ENCODE measurements around the gene TSPAN19.

TSPAN19 gene

GRCh38 chr12:85060916-85061315 is 24.8 kb upstream of the TSPAN19 start:
- Mint-ChIP-seq H3K4me1 (no peaks in the 10 kb centered on the region), H3K36me3 (ENCODE audit: low read depth) (no peaks in the 10 kb centered on the region), H3K9me3 (no peaks in the 10 kb centered on the region), H3K4me3 (no peak overlapping the region), H3K27me3 (ENCODE audit: low read depth, poor library complexity) (peaks cover 9% of the 10 kb centered on the region), H3K27ac (no peak overlapping the region)
- TF ChIP-seq, protein P1, sequence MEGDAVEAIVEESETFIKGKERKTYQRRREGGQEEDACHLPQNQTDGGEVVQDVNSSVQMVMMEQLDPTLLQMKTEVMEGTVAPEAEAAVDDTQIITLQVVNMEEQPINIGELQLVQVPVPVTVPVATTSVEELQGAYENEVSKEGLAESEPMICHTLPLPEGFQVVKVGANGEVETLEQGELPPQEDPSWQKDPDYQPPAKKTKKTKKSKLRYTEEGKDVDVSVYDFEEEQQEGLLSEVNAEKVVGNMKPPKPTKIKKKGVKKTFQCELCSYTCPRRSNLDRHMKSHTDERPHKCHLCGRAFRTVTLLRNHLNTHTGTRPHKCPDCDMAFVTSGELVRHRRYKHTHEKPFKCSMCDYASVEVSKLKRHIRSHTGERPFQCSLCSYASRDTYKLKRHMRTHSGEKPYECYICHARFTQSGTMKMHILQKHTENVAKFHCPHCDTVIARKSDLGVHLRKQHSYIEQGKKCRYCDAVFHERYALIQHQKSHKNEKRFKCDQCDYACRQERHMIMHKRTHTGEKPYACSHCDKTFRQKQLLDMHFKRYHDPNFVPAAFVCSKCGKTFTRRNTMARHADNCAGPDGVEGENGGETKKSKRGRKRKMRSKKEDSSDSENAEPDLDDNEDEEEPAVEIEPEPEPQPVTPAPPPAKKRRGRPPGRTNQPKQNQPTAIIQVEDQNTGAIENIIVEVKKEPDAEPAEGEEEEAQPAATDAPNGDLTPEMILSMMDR (IDR thresholded peaks at IDR 0.05) = no peak
- no peak for DNase-seq

DNA sequence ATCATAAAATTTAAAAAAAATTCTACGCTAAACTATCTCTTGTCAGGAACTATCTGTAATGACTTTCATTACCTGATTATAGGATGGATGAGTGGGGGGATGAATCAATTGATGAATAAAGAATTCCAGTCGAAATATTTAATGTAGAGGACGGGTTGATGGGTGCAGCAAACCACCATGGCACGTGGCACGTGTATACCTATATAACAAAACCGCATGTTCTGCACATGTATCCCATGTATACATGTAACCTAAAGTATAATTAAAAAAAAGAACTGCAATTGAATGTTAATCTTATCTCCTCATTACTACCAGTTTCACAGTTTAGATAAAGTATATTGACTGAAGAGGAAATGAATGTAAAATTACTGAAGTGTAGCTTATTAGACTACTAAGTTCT is 23.5 kb upstream of the TSPAN19 start:
- TF ChIP-seq, protein P1 (IDR thresholded peaks at IDR 0.05) = no peak
- H3K4me1 Mint-ChIP-seq = no peaks in the 10 kb centered on the region
- no peaks in the 10 kb centered on the region for H3K36me3 Mint-ChIP-seq (ENCODE audit: low read depth)
- H3K27ac Mint-ChIP-seq = no peak overlapping the region
- peaks cover 6% of the 10 kb centered on the region for H3K27me3 Mint-ChIP-seq (ENCODE audit: low read depth, poor library complexity)
- no peaks in the 10 kb centered on the region for H3K9me3 Mint-ChIP-seq
- DNase-seq = no peak
- no peak overlapping the region for H3K4me3 Mint-ChIP-seq

DNA sequence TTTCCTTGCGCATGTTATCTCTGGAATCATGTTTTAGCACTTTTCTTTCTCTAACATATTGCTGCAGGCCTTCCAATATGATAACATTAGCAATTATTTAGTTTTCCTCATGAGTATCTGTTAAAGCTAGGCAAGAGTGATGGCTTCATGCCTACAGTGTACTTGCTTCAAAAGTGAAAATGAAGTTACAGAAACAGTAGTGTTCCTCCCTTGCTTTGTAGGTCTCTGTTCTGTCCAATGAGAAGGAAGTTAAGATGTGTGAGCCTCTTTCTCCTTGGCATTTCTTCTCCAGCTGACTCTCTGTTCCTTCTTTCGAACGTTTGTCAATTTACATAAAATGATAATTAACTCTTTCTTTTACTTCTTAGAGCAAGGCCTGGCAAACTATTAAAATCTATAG is 22.3 kb upstream of the TSPAN19 start:
- TF ChIP-seq, protein P1 (IDR thresholded peaks at IDR 0.05) = no peak
- no peak for DNase-seq
- Mint-ChIP-seq H3K27ac (no peak overlapping the region), H3K9me3 (no peaks in the 10 kb centered on the region), H3K4me3 (no peak overlapping the region), H3K4me1 (no peaks in the 10 kb centered on the region), H3K27me3 (ENCODE audit: low read depth, poor library complexity) (peaks cover 6% of the 10 kb centered on the region), H3K36me3 (ENCODE audit: low read depth) (no peaks in the 10 kb centered on the region)

GRCh38 chr12:85057370-85057963 is 21.4 kb upstream of the TSPAN19 start:
- H3K27ac Mint-ChIP-seq = no peak overlapping the region
- H3K36me3 Mint-ChIP-seq (ENCODE audit: low read depth) = no peaks in the 10 kb centered on the region
- H3K27me3 Mint-ChIP-seq (ENCODE audit: low read depth, poor library complexity) = peaks cover 6% of the 10 kb centered on the region
- no peak overlapping the region for H3K4me3 Mint-ChIP-seq
- no peaks in the 10 kb centered on the region for H3K4me1 Mint-ChIP-seq
- peak; percentile 57 for DNase-seq
- TF ChIP-seq, protein P1 (IDR thresholded peaks at IDR 0.05) = peak; percentile 77
- H3K9me3 Mint-ChIP-seq = no peaks in the 10 kb centered on the region

- Mint-ChIP-seq H3K4me1 (no peaks in the 10 kb centered on the region), H3K27ac (no peak overlapping the region), H3K4me3 (no peak overlapping the region), H3K9me3 (no peaks in the 10 kb centered on the region), H3K27me3 (ENCODE audit: low read depth, poor library complexity) (no peaks in the 10 kb centered on the region), H3K36me3 (ENCODE audit: low read depth) (peaks cover 5% of the 10 kb centered on the region)
- TF ChIP-seq, protein P1 (IDR thresholded peaks at IDR 0.05) = no peak
- no peak for DNase-seq
Observed at GRCh38 chr12:85043829-85044228, 7.8 kb upstream of the TSPAN19 start.

DNA sequence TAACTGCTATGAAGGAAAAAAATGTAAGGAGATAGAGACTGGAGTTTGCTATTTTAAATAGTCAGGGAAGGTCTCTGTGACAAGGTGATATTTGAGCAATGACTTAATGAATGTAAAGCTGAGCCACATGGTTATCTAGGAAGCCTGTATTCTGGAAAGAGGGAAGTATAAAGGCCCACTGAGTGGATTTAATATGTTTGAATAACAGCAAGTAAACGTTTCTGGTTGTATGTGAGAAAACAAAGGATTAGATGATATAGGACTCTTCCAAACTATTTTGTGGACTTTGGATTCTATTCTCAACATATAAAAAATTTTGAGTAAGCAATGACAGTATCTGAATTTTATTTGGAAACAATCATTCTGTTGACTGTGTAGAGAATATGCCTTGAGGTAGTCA is 5.3 kb upstream of the TSPAN19 start:
- Mint-ChIP-seq H3K4me1 (no peaks in the 10 kb centered on the region), H3K9me3 (no peaks in the 10 kb centered on the region), H3K4me3 (no peak overlapping the region), H3K27me3 (ENCODE audit: low read depth, poor library complexity) (no peaks in the 10 kb centered on the region), H3K36me3 (ENCODE audit: low read depth) (no peaks in the 10 kb centered on the region), H3K27ac (no peak overlapping the region)
- DNase-seq = no peak
- TF ChIP-seq, protein P1 (IDR thresholded peaks at IDR 0.05) = no peak

Measured in nephron progenitor cell (in vitro differentiated cells).